ENCODE results near the gene BCAS3.

- TF ChIP-seq CTCF (IDR thresholded peaks at IDR 0.05) (no peak), EP300 (IDR thresholded peaks at IDR 0.05) (no peak)
Observed at GRCh38 chr17:60695960-60696359, 18.3 kb downstream of the BCAS3 start.
